ENCODE data around the gene COPRS. TPM values are rescaled to one million over a fixed set of nuclear protein-coding genes. Genes with fewer than 3 reads are reported as not detected.

Gene COPRS
- total RNA-seq: 10 to 100 TPM; 68.3 to 69.8 TPM

GRCh38 chr17:31858642-31859486, at the start of gene COPRS:
COPRS (minus strand) TSS chr17:31859244; CDS start chr17:31859199, 45 bp downstream.
- H3K9me3 Mint-ChIP-seq: no peaks in the 10 kb centered on the region
- H3K27ac Mint-ChIP-seq: peak within 1 kb of the TSS; percentile 92
- peak; percentile 79 for DNase-seq
- peaks cover 18% of the 10 kb centered on the region for H3K36me3 Mint-ChIP-seq
- peaks cover 16% of the 10 kb centered on the region for H3K4me1 Mint-ChIP-seq
- H3K27me3 Mint-ChIP-seq: no peaks in the 10 kb centered on the region
- peak within 1 kb of the TSS; percentile 88 for H3K4me3 Mint-ChIP-seq

GRCh38 chr17:31908386-31908785, 49.3 kb upstream of the COPRS start:
- H3K4me3 Mint-ChIP-seq: no peak overlapping the region
- H3K27ac Mint-ChIP-seq: no peak overlapping the region
- no peaks in the 10 kb centered on the region for H3K9me3 Mint-ChIP-seq
- peaks cover 22% of the 10 kb centered on the region for H3K27me3 Mint-ChIP-seq
- no peaks in the 10 kb centered on the region for H3K36me3 Mint-ChIP-seq
- H3K4me1 Mint-ChIP-seq: peaks cover 22% of the 10 kb centered on the region
- no peak for DNase-seq

- no peaks in the 10 kb centered on the region for H3K36me3 Mint-ChIP-seq
- peak overlapping the region; percentile 63 for H3K27ac Mint-ChIP-seq
- peaks cover 27% of the 10 kb centered on the region for H3K4me1 Mint-ChIP-seq
- H3K4me3 Mint-ChIP-seq: peak overlapping the region; percentile 11
- DNase-seq: peak; percentile 13
- H3K27me3 Mint-ChIP-seq: peaks cover 21% of the 10 kb centered on the region
- no peaks in the 10 kb centered on the region for H3K9me3 Mint-ChIP-seq
Observed at GRCh38 chr17:31907342-31907962, 48.4 kb upstream of the COPRS start.

- H3K4me3 Mint-ChIP-seq: no peak overlapping the region
- H3K9me3 Mint-ChIP-seq: no peaks in the 10 kb centered on the region
- no peak for DNase-seq
- no peak overlapping the region for H3K27ac Mint-ChIP-seq
- peaks cover 3% of the 10 kb centered on the region for H3K27me3 Mint-ChIP-seq
- peaks cover 2% of the 10 kb centered on the region for H3K36me3 Mint-ChIP-seq
- H3K4me1 Mint-ChIP-seq: peaks cover 34% of the 10 kb centered on the region
Observed at GRCh38 chr17:31903401-31903800, 44.4 kb upstream of the COPRS start.

GRCh38 chr17:31902693-31903092, 43.6 kb upstream of the COPRS start:
- peaks cover 3% of the 10 kb centered on the region for H3K27me3 Mint-ChIP-seq
- no peaks in the 10 kb centered on the region for H3K9me3 Mint-ChIP-seq
- peaks cover 7% of the 10 kb centered on the region for H3K36me3 Mint-ChIP-seq
- H3K4me3 Mint-ChIP-seq: no peak overlapping the region
- H3K27ac Mint-ChIP-seq: peak overlapping the region; percentile 52
- DNase-seq: no peak
- H3K4me1 Mint-ChIP-seq: peaks cover 33% of the 10 kb centered on the region

- Mint-ChIP-seq H3K27ac (no peak overlapping the region), H3K36me3 (peaks cover 17% of the 10 kb centered on the region), H3K9me3 (no peaks in the 10 kb centered on the region), H3K4me3 (no peak overlapping the region), H3K4me1 (peaks cover 27% of the 10 kb centered on the region), H3K27me3 (no peaks in the 10 kb centered on the region)
- no peak for DNase-seq
Observed at GRCh38 chr17:31900877-31901276, 41.8 kb upstream of the COPRS start.

GRCh38 chr17:31888124-31888523, 29.1 kb upstream of the COPRS start:
- Mint-ChIP-seq H3K4me3 (no peak overlapping the region), H3K9me3 (no peaks in the 10 kb centered on the region), H3K27ac (peak overlapping the region; percentile 16), H3K36me3 (peaks cover 36% of the 10 kb centered on the region), H3K4me1 (peaks cover 4% of the 10 kb centered on the region), H3K27me3 (no peaks in the 10 kb centered on the region)
- DNase-seq: no peak

GRCh38 chr17:31882571-31882970, 23.5 kb upstream of the COPRS start:
- no peak for DNase-seq
- no peak overlapping the region for H3K4me3 Mint-ChIP-seq
- peaks cover 22% of the 10 kb centered on the region for H3K4me1 Mint-ChIP-seq
- H3K27me3 Mint-ChIP-seq: no peaks in the 10 kb centered on the region
- H3K36me3 Mint-ChIP-seq: peaks cover 56% of the 10 kb centered on the region
- H3K9me3 Mint-ChIP-seq: no peaks in the 10 kb centered on the region
- peak overlapping the region; percentile 56 for H3K27ac Mint-ChIP-seq

GRCh38 chr17:31880311-31880710, 21.3 kb upstream of the COPRS start:
- H3K36me3 Mint-ChIP-seq: peaks cover 61% of the 10 kb centered on the region
- peaks cover 25% of the 10 kb centered on the region for H3K4me1 Mint-ChIP-seq
- H3K27ac Mint-ChIP-seq: peak overlapping the region; percentile 53
- no peaks in the 10 kb centered on the region for H3K9me3 Mint-ChIP-seq
- no peak for DNase-seq
- H3K4me3 Mint-ChIP-seq: no peak overlapping the region
- no peaks in the 10 kb centered on the region for H3K27me3 Mint-ChIP-seq

- peaks cover 60% of the 10 kb centered on the region for H3K36me3 Mint-ChIP-seq
- peaks cover 25% of the 10 kb centered on the region for H3K4me1 Mint-ChIP-seq
- DNase-seq: no peak
- H3K27ac Mint-ChIP-seq: peak overlapping the region; percentile 91
- H3K4me3 Mint-ChIP-seq: no peak overlapping the region
- H3K9me3 Mint-ChIP-seq: no peaks in the 10 kb centered on the region
- H3K27me3 Mint-ChIP-seq: no peaks in the 10 kb centered on the region
Observed at GRCh38 chr17:31878703-31879073, 19.6 kb upstream of the COPRS start.

- peak; percentile 76 for DNase-seq
- Mint-ChIP-seq H3K36me3 (peaks cover 56% of the 10 kb centered on the region), H3K27me3 (no peaks in the 10 kb centered on the region), H3K27ac (peak overlapping the region; percentile 91), H3K9me3 (no peaks in the 10 kb centered on the region), H3K4me1 (peaks cover 25% of the 10 kb centered on the region), H3K4me3 (peak overlapping the region; percentile 66)
Observed at GRCh38 chr17:31877911-31878702, 19.1 kb upstream of the COPRS start.

- Mint-ChIP-seq H3K4me1 (peaks cover 22% of the 10 kb centered on the region), H3K9me3 (no peaks in the 10 kb centered on the region), H3K4me3 (peak overlapping the region; percentile 66), H3K27ac (peak overlapping the region; percentile 91), H3K36me3 (peaks cover 57% of the 10 kb centered on the region), H3K27me3 (no peaks in the 10 kb centered on the region)
- DNase-seq: no peak
Observed at GRCh38 chr17:31877341-31877740, 18.3 kb upstream of the COPRS start.

GRCh38 chr17:31875081-31875480, 16.0 kb upstream of the COPRS start:
- Mint-ChIP-seq H3K27ac (no peak overlapping the region), H3K36me3 (peaks cover 54% of the 10 kb centered on the region), H3K27me3 (no peaks in the 10 kb centered on the region), H3K9me3 (no peaks in the 10 kb centered on the region), H3K4me3 (no peak overlapping the region), H3K4me1 (peaks cover 23% of the 10 kb centered on the region)
- no peak for DNase-seq

GRCh38 chr17:31869797-31870568, 10.9 kb upstream of the COPRS start:
- Mint-ChIP-seq H3K27me3 (no peaks in the 10 kb centered on the region), H3K9me3 (no peaks in the 10 kb centered on the region), H3K4me1 (peaks cover 3% of the 10 kb centered on the region), H3K27ac (no peak overlapping the region), H3K36me3 (peaks cover 39% of the 10 kb centered on the region), H3K4me3 (no peak overlapping the region)
- no peak for DNase-seq

Data from activated naive CD8-positive, alpha-beta T cell treated with anti-CD3 and anti-CD28 coated beads for 36 hours (primary cell).